GM21619 (cell line): ENCODE measurements around the gene PIP5K1A.

Source experiments
- ATAC-seq: cut with Tn5 transposase; IDR thresholded peaks from one replicate; pipeline ENCODE4 v1.9.1; 2021; ENCODE audit not compliant: unreplicated experiment

PIP5K1A gene

DNA sequence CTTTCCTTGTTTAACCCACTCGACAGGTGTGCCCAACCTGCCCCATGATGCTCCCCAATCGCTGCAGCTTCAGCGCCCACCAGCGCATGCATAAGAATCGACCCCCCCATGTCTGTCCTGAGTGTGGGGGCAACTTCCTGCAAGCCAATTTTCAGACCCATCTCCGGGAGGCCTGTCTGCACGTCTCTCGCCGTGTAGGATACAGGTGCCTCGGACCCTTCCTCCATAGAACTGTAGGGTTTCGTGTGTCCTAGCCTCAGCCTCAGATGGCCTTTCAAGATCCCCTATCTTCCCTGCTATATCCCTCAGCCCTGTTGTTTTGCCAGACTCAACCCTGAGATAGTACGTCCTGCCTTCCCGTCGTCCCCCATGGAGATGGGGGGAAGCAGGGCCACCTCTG lies 90.2 kb downstream of the PIP5K1A start:
- ATAC-seq, result no peak

DNA sequence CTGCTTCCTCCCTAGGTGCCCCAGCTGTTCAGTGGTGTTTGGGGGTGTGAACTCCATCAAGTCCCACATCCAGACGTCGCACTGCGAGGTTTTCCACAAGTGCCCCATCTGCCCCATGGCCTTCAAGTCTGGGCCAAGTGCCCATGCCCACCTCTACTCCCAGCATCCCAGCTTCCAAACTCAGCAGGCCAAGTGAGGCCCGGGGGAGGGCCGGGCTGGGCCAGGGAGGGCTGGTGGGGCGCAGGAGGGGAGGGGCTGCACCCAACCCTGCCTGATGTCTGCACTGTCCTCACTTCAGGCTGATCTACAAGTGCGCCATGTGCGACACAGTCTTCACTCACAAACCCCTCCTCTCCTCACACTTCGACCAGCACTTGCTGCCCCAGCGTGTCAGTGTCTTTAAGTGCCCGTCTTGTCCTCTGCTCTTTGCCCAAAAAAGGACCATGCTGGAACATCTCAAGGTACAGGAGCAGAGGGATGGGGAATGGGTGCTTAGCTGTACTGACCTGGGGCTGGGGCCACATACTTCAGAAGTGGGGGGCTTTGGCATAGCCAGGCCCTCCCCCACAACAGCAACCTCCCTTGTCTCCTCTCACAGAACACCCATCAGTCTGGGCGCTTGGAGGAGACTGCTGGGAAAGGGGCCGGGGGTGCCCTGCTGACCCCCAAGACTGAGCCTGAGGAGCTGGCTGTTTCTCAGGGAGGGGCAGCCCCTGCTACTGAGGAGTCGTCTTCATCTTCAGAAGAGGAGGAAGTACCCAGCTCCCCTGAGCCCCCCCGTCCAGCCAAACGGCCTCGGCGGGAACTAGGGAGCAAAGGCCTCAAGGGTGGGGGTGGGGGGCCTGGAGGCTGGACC lies 91.0 kb downstream of the PIP5K1A start:
- no peak for ATAC-seq

GRCh38 chr1:151289991-151290708 lies 91.8 kb downstream of the PIP5K1A start:
- no peak for ATAC-seq

- no peak for ATAC-seq
Measured at GRCh38 chr1:151290709-151291303, 92.5 kb downstream of the PIP5K1A start.

GRCh38 chr1:151292207-151293030 lies 94.1 kb downstream of the PIP5K1A start:
- ATAC-seq, result no peak

DNA sequence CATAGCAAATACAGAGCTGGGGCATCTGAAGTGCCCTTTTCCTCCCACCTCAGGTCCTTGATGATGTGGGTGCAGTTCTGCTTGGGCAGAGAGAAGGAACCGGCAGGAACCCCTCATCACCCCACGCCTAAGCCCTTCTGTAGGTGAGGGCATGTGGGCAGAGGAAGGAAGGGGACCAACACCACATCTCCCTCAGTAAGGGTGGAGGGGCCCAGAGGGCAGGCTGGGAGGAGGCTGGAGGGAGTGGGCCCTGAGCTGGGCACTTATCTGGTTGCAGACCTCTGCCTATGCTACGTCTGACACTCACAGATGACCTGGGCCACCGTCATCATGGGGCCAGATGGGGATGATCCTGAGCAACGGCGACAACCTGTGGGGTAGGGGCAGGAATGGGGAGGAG lies 94.7 kb downstream of the PIP5K1A start:
- no peak for ATAC-seq

- ATAC-seq, result no peak
Measured at GRCh38 chr1:151294742-151295462, 96.5 kb downstream of the PIP5K1A start.
